ENCODE results near the gene TRIM2.
"Not testable (repeated sequence)": the region's sequence is repeated elsewhere in the genome, so short reads cannot be mapped to it uniquely, and the experiment has no call there.

TRIM2 gene

DNA sequence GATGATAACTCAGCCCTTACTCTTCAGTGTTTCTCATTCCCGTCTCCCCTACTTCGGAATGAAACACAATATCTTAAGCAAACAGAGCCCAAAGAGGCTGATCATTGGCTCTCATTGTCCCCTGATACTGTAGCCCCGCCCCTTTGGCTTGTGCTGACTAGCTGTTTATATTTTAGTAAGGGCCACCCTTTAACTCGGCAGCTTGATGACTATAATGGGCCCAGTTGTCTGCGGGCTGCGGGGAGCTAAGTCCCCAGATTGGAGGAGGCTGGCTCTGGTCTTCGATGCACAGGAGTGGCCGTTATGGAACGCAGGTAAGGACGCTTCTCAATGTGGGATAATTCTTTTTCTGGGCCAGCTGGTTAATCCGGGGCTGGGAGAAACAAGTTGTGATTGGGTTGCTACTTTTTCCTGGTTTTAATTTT is at the start of gene TRIM2:
TSS of gene TRIM2 (plus strand) at position 197 of the 425 bp plus-strand sequence. CDS start at position 285, 88 bp downstream.
- DNase-seq: no peak

DNA sequence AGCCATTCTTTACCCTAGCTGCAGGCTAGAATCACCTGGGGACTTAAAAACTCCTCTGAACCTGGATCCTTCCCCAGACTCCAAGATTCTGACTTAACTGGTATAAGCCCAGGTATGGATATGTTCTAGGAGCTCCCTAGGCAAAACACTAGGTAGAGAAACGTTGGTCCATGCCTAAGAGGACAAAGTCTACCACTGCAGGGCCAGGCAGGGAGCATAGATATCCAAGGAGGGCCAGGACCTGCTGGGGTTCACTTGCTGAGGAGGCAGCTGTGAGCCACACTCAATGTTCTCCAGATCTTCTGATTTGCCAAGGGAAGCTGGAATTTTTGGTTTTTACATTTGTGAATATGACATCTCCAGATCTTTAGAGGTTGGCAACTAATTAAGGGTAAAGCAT is 48.6 kb upstream of the TRIM2 start:
- no peak for DNase-seq

DNA sequence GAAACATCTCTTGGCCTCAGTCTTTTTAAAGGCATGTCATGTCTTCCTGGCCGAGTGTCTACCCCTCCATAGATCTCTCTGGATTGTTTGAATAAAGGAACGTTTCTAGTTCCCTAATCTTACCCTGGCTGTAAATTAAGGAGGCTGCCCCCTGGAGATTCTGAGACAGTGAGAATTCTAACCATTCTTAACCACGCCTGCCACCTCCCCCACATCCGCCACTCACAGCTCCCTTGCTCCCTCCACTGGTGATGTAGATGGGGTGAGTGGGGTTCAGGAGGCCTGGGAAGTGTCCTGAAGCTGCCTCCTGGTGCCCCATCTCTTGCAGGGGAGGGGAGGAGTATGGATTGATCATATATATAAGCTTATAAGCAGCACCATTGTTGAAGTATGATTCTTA is 48.0 kb upstream of the TRIM2 start:
- DNase-seq: peak; percentile 23 to 26

DNA sequence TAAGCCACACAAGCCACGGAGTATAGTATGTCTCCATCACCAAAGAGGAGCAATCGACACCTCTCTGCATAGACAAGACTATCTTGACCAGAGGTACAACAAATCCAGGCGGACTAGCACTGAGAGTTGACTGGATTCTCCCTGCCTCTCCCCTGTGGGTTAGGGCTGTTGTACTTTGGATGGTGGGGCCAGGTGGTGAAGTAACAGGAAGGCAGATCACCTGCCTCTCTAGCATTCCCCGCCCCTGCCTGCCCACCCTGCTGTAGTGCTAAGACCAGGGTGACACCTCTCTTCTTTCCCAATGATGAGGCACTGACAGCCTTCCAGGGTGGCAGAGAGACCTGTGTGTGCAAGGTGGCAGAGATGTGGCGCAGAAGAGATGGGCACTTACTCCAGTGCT is 47.5 kb upstream of the TRIM2 start:
- no peak for DNase-seq

DNA sequence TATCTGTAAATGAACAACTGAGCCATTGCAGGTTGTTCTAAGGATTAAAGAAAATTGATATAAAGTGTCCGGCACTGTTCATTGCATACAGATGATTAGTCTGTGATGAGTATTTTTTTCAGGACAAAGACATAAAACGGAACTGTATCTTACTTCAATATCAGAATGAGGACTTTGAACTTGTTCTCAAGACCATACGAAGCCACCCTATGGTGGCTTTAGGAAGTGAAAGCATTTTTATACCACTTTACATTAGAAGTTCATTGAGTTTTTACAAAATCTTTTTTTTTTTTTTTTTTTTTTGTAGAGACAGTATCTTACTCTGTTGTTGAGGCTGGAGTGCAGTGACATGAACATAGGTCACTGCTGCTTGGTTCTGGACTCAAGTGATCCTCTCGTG is 45.2 kb upstream of the TRIM2 start:
- peak in 1 of 2 donors; percentile 21 for DNase-seq

DNA sequence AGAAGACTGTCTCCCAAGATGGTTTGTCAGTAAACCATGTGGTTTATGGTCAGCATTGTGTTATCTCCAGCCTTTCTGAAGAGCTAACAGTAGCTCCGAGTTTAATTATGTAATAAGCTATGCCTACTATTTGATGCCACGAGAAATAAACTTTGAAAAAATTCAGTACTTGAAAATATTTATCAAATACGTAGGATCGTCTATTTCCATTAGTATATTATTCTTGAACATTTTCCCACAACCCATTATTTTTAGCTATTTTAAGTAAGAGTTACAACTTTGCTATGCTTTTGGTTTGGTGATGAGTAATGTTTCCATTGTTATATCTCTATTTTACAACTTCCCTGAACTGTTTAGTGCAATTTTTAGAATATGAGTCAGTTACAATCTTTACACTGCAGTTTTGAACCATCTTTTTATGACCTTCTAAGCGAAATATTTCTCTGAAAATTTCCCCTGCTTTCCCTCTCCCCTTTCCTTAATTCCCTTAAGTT is 44.5 kb upstream of the TRIM2 start:
- DNase-seq: no peak

DNA sequence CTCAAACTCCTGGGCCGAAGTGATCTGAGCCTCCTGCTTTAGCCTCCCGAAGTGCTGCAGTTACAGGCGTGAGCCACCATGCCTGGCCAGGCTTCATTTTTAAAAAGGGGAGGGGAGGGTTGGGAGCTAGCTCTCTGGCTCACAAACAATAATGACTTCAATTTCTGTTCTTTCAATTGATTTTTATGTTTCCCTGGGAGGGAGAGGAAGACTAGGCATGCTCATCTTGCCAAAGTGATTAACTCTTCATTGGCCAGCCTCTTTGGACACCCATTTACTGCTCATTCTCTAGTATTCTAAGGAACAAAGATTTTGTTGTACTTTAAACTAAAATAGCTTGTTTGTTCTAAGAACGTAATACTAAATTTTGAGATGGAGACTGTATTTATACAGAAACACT is 43.4 kb upstream of the TRIM2 start:
- DNase-seq: no peak

DNA sequence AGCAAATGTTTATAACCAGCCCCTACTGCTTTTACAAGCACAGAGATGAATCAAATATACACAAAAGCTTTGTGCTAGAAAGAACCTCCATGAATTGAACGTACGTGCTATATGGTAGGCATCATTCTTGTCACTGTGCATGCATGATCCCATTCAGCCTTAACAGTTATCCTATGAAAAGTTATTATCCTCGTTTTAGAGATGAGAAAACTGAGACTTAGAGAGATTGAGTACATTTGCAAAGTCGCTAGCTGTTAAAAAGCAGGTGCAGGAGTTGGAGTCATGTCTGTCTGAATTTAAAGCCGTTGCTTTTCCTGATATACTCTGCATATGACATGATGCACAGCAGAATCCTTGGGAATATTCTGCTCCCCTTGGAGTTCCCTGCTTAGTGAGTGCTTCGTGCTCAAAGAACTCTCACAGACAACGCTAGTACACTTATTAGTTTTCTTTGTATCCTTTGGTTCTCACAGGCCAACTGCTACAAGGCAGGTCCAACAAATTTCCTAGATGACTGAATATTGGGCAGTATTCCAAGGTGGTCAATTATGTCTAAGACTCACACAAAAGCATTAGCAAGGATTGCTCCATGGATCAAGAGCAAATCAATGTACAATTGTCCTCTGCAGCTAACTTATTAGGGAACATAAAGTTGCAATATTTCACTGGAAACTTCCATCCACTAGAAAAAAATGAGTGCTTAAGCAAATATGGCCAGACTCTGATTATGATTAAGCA is 42.8 kb upstream of the TRIM2 start:
- no peak for DNase-seq

DNA sequence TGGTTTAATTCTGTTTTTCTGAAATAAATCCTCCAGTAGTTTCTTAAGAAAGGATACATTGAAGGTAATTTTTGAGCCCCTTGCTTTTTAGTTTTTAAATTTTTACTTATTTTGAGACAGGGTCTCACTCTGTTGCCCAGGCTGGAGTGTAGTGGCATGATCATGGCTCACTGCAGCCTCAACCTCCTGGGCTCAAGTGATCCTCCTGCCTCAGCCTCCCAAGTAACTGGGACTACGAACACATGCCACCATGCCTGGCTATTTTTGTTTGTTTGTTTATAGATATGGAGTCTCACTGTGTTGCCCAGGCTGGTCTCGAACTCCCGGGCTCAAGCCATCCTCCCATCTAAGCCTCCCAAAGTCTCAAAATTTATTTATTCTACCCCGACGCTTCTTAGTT is 39.0 kb upstream of the TRIM2 start:
- not testable (repeated sequence) for DNase-seq

DNA sequence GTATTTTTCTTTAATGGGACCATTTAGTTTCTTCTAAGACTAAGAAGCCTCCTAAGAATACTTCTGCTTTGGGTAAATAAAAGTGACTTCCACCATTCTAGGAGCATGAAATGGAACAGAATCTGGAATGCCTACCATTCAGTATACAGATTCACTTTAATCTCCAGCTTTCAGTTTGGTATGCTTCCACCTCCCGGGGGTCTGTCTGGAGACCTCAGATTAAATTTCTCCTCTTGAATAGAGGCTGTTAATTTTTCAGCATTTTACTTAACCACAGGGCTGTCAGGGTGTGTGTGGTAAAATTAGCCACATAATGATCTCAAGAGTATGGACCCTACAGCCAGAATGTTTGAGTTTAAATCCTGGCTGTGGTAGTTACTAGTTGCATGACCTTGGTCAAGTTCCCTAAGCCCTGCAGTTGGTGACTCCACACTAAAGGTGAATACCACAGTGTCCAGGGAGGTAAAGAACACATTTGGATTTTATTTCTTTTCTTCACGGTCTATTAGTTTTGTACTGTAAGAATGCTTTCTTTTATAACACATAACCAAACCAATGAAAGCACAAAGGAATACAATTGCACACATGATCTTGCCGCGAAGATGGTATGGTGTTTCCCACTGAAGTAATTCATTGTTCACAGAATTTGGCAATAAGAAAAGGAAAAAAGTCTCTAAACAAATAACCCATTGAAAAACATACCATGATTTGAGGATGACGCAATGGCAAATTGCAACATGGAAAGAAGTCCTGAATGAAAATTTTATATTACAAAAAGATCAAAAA is 37.3 kb upstream of the TRIM2 start:
- DNase-seq: no peak

DNA sequence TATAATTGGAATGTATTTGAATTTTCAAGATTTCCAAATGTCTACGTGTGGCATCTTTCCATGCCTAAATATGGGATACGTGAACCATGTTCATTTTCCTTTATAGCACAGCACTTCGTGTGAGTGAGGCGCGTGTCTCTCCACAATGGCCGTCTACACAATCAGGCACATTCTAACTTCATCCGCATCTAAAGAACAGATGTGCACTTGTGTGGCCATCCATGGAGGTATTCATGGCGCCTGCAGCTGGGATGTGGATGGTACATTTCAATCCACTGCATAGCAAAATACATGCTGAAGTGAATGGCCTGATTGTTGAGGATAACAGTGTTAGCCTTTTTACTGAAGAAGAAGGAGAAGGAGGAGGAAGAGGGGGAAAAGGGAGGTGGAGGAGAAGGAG is 34.5 kb upstream of the TRIM2 start:
- no peak for DNase-seq

DNA sequence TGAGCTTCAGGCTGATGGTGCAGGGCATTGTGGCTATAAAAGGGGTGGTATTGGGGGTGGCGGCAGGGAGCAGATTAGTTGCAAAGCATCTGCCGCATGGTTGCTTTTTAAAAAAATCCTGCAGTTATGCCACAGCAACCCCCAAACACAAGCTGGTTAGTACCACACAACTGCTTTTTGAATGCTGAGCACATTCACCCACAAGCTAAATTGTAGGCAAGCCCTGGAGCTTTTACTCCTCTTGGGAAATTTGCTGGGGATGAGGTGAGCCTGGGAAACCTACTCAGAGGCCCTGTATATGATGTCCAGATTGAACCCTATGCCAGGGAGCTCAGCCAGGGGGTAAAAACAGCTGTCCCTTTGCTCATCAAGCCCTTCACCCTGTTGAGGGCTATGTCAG is 33.8 kb upstream of the TRIM2 start:
- no peak for DNase-seq

DNA sequence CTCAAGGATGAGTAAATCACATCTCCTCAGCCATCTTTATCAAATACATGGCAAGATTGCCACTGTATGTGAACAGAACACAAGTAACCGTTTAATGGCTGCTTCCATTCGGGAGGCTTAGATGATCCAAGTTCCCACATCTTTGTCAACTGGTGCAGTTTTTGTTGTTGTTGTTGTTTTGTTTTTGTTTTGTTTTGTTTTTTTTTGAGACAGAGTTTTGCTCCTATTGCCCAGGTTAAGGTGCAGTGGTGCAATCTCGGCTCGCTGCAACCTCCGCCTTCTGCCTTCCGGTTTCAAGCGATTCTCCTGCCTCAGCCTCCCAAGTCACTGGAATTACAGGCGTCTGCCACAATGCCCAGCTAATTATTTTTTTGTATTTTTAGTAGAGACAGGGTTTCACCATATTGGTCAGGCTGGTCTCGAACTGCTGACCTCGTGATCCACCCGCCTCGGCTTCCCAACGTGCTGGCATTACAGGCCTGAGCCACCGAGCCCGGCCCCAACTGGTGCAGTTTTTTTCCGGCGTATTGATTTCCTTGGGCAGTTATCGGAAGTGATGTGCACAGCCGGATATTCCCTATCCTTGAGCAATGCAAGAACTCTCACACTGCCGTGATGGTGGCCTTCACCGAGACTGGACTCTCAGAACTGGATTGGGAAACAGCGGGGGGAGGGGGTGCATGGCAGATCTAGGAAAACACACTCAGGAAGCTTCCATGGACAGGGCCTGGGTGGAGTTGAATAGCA is 29.2 kb upstream of the TRIM2 start:
- no peak for DNase-seq

DNA sequence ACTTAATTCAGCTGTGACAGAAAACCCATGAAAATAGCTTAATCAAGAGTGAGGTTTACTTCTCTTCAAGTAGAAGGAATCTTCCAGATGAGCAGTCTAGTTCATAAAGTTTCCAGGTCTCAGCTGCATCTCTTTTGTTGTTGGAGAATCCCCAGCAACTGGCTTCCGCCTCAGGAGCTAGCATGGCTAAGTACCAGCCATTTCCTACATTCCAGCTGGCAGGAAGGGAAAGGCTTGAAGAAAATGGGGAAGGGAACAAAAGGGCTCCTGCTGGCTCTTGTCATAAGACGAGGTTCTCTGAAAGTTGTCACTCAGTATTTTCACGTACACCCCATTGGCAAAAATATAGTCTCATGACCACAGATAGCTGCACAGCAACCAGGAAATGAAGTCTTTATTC is 27.3 kb upstream of the TRIM2 start:
- DNase-seq: no peak

DNA sequence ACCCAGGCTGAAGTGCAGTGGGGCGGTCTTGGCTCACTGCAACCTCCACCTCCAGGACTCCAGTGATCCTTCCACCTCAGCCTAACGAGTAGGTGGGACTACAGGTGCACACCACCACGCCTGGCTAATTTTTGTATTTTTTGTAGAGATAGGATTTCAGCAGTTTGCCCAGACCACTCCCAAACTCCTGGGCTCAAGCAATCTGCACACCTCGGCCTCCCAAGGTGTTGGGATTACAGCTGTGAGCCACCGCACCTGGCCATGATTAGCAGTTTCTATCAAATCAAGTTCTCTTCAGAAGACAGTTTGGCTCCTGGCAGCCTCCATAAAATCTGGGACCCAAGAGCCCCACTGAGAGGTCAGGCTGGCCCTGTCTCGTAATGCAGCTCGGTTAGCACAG is 26.4 kb upstream of the TRIM2 start:
- no peak for DNase-seq

DNA sequence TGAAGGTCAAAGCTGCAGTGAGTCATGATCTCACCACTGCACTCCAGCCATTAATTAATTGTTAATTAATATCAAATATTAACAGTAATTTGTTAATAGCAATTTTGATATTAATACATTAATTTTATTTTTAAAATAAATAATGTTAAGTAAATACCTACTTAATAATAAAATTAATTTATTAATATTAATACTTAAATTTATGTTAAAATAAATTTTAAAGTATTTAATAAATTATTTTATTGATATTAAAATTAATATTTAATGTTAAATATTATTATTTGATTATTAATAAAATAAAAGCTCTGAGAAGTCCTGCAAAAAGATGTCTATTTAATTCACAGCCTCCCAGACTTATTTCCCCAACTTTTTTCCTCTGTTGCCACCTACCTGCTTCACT is 25.1 kb upstream of the TRIM2 start:
- DNase-seq: no peak

DNA sequence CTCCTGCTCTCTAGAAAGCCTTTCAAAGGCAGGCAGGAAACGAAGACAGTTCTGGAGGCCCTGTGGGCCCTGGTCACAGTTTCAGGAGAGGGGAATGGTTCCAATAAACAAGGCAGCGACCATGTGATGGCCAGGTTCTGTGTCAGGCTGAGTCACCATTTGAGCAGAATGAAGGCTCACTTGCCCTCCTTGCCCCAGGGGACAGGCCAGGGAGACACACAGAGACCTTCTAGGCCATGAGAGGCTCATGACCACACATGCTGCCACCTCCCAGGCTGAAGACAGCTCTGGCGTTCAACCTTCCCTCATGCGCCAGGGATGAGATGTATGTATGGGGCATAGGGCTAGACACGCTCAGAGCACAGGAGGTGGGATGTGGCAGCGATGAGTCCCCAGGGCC is 22.9 kb upstream of the TRIM2 start:
- no peak for DNase-seq

DNA sequence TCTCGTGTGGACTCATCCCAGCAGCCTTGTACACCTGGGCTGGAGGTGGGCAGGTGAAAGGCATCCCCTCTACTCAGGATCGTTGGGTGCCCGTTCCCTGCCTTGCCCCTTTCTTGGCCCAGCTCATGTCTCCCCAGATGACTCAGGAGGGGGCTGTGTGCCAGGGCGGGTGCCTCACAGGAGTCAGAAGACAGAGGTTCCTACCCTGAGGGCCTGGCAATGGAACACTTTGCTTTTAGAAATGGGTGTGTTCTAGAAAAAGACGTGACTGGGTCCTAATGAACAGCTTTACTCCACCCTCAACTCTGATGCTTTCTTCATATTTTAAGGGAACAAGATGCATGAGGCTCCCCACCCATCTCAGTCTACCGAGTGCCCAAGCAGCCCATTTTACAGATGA is 22.5 kb upstream of the TRIM2 start:
- no peak for DNase-seq

DNA sequence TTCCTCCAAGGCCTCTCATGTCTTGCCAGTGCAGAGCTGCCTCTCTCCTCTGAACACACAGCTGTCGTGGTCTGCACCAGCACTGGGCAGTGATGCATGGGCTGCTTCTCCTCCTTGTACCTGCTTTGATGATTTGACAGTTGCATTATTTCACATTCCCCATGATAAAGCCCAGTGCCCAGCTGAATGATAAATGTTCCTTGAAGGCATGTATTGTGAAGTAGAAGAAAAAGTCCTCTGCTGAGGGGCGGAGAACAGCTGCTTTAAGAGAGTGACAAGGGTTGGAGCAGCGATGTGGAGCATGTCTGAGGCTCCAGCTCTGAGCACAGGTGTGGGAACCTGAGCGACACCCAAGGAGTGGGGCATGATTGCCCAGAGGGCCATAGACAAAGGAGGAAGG is 21.1 kb upstream of the TRIM2 start:
- DNase-seq: no peak

DNA sequence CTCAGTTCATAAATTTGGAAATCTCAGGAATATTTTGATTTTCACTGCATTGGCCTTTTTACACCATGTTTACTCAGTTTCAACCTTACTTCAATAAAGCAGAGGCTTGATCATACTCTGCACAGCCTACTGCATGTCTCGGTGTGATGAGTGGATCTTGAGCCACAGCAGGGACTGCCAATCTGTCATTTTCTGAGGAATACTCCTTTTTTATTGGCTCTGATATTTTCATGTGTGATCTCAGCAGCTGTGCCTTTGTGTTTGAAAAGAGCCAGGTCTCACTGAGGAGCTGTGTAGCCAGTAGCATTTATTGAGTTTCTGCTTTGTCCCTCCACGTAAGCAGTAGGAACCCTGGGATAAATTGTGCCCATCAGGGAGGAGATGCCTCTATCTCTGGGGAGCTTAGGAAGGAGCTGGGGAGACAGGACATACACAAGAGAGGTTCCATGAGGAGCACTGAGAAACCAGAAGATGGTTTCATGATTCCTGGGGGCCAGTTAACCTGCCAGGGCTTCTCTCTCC is 18.9 kb upstream of the TRIM2 start:
- DNase-seq: no peak

DNA sequence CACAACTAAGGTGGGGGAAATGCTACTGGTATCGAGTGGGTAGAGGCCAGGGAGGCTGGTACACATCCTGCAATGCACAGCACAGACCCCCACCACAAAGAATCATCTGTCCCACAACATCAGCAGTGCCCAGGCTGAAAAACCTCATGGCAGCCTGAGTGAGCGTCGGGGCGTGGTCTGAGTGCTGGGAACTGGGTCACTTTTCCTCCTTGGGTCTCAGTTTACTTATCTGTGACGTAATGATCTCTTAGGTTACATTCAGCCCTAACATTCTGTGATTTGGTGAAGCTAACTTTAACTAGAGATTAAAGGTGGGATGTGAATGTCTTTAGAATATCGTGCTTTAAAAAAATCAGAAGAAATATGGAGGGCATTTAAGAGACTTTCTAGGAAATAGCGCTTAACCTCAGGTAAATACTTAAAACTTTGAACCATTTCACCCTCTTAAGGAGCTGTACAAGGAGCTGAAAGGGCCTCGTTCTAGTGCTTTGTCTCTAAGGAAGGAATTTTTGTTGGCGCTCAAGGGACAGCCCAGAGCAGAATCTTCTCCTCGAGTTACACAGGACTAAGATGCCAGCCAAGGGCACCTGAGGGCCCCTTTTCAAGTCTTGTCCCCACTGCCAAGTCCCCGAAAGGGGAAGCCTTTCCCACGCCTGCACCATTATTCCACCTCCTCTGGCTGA is 18.1 kb upstream of the TRIM2 start:
- no peak for DNase-seq

DNA sequence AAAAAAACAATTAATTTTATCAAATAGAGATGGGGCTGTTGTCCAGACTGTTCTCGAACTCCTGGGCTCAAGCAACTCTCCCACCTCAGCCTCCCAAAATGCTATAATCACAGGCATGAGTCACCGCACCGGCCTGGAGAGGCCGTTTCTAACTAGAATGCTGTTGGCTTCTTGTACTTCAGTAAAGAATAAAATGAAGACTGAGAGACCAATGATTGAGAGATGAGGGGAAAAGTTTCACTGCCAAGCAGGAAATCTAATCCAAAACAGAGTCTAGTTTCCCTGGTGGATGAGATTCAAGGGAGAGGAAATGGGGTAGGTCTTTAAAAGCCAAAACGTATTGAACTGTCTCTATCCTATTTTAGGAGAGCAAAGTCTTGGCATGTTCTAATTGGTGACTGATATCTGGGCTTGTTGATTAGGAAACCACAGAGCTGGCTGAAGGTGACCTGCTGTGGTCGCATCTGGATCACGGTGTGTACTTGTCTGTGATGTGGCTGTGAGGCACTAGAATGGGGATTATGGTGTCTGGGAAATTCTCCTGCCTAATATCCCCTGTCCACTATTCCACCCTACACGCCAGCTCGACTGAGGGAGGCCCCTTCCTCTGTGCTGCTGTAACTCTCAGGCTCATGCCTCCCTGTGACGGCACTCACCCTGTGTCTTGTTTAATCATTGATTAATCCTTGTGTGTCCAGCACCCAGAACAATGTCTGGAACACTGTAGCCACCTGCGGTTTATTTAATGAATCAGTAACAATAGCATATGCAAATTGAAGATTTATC is 15.0 kb upstream of the TRIM2 start:
- no peak for DNase-seq

All from CD4-positive, alpha-beta T cell treated with Interleukin-4 for 1 hour (primary cell).